ENCODE data around the gene NCEH1.

DNA sequence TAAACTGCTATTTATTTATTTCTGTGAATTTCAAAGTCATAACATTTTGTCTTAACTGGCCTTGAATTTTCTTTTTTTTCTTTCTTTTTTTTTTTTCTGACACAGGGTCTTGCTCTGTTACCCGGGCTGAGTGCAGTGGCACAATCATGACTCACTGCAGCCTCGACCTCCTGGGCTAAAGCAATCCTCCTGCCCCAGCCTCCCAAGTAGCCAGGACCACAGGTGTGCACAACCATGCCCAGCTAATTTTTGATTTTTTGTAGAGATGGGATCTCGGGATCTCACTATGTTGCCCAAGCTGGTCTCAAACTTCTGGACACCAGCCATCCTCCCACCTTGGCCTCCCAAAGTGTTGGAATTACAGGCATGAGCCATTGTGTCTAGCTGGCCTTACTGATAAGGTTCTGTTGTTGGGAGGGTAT is 110.2 kb downstream of the NCEH1 start:
- TF ChIP-seq, protein P1, sequence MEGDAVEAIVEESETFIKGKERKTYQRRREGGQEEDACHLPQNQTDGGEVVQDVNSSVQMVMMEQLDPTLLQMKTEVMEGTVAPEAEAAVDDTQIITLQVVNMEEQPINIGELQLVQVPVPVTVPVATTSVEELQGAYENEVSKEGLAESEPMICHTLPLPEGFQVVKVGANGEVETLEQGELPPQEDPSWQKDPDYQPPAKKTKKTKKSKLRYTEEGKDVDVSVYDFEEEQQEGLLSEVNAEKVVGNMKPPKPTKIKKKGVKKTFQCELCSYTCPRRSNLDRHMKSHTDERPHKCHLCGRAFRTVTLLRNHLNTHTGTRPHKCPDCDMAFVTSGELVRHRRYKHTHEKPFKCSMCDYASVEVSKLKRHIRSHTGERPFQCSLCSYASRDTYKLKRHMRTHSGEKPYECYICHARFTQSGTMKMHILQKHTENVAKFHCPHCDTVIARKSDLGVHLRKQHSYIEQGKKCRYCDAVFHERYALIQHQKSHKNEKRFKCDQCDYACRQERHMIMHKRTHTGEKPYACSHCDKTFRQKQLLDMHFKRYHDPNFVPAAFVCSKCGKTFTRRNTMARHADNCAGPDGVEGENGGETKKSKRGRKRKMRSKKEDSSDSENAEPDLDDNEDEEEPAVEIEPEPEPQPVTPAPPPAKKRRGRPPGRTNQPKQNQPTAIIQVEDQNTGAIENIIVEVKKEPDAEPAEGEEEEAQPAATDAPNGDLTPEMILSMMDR (IDR thresholded peaks at IDR 0.05): no peak
- TF ChIP-seq POLR2AphosphoS5 (IDR thresholded peaks at IDR 0.05): no peak
- no peak for TF ChIP-seq EP300 (IDR thresholded peaks at IDR 0.05)
